ENCODE measurements around the gene DPEP2. TPM values are rescaled to one million over a fixed set of nuclear protein-coding genes. Genes with fewer than 3 reads are reported as not detected.
"Not testable (repeated sequence)": the region's sequence is repeated elsewhere in the genome, so short reads cannot be mapped to it uniquely, and the experiment has no call there.

DPEP2 gene
- not detected in 2 replicates for polyA plus RNA-seq (2011; rRNA removed)
- 0.32 TPM in 1 of 2 replicates, not detected in the other for polyA minus RNA-seq (2011; rRNA and poly(A)+ RNA removed)

- H3K4me3 ChIP-seq (ENCODE audit: low read depth, low read length); H3K9me3 ChIP-seq (ENCODE audit: control insufficient read depth, insufficient read depth, low read length); H3K27me3 ChIP-seq (ENCODE audit: control insufficient read depth, insufficient read depth, low read length); H3K27ac ChIP-seq (ENCODE audit: low read depth, low read length); DNase-seq (ENCODE audit: low read depth, low spot score); CTCF ChIA-PET: not testable (repeated sequence)
- POLR2A ChIA-PET = interaction anchor here (0.7 kb wide), 1 partner anchor 15 kb away, joined by 3 read pairs; no protein-coding TSS in a partner anchor
These were observed at the start of gene DPEP2 for GRCh38 chr16:67998779-67999688. DPEP2 (minus strand) TSS chr16:67999484; CDS start chr16:67993212, 6,272 bp downstream.

GRCh38 chr16:68047987-68048386 lies 48.7 kb upstream of the DPEP2 start:
- ChIA-PET CTCF (interaction anchor here (0.8 kb wide), 1 partner anchor 54 kb away, joined by 3 read pairs; no protein-coding TSS in a partner anchor), POLR2A (interaction anchor here (1.1 kb wide), 1 partner anchor 24 kb away, joined by 3 read pairs; no protein-coding TSS in a partner anchor)
- TF ChIP-seq CTCF (IDR thresholded peaks at IDR 0.05; ENCODE audit: low read depth, low read length) = no peak
- H3K27me3 ChIP-seq (ENCODE audit: control insufficient read depth, insufficient read depth, low read length) = no peaks in the 10 kb centered on the region
- no peak overlapping the region for H3K4me3 ChIP-seq (ENCODE audit: low read depth, low read length)
- no peaks in the 10 kb centered on the region for H3K9me3 ChIP-seq (ENCODE audit: control insufficient read depth, insufficient read depth, low read length)
- DNase-seq (ENCODE audit: low read depth, low spot score) = no peak
- H3K27ac ChIP-seq (ENCODE audit: low read depth, low read length) = no peak overlapping the region

GRCh38 chr16:68046106-68046505 lies 46.8 kb upstream of the DPEP2 start:
- H3K27ac ChIP-seq (ENCODE audit: low read depth, low read length) = no peak overlapping the region
- ChIA-PET POLR2A (interaction anchor here (0.7 kb wide), 1 partner anchor 191 kb away, joined by 5 read pairs; no protein-coding TSS in a partner anchor), CTCF (interaction anchor here (0.7 to 2.3 kb wide), 2 partner anchors 19 to 82 kb away, joined by 5 to 7 read pairs; no protein-coding TSS in a partner anchor)
- no peaks in the 10 kb centered on the region for H3K9me3 ChIP-seq (ENCODE audit: control insufficient read depth, insufficient read depth, low read length)
- H3K4me3 ChIP-seq (ENCODE audit: low read depth, low read length) = no peak overlapping the region
- no peaks in the 10 kb centered on the region for H3K27me3 ChIP-seq (ENCODE audit: control insufficient read depth, insufficient read depth, low read length)
- no peak for DNase-seq (ENCODE audit: low read depth, low spot score)
- no peak for TF ChIP-seq CTCF (IDR thresholded peaks at IDR 0.05; ENCODE audit: low read depth, low read length)

GRCh38 chr16:68041783-68042182 lies 42.5 kb upstream of the DPEP2 start:
- no peaks in the 10 kb centered on the region for H3K9me3 ChIP-seq (ENCODE audit: control insufficient read depth, insufficient read depth, low read length)
- no peak overlapping the region for H3K4me3 ChIP-seq (ENCODE audit: low read depth, low read length)
- ChIA-PET CTCF (interaction anchor here (0.7 to 1.7 kb wide), 7 partner anchors 19 to 520 kb away, joined by 3 to 16 read pairs (median 5); partner anchors contain the start of genes DDX28 and DUS2), POLR2A (no interaction called here)
- no peak overlapping the region for H3K27ac ChIP-seq (ENCODE audit: low read depth, low read length)
- no peak for TF ChIP-seq CTCF (IDR thresholded peaks at IDR 0.05; ENCODE audit: low read depth, low read length)
- DNase-seq (ENCODE audit: low read depth, low spot score) = no peak
- no peaks in the 10 kb centered on the region for H3K27me3 ChIP-seq (ENCODE audit: control insufficient read depth, insufficient read depth, low read length)

- H3K27ac ChIP-seq (ENCODE audit: low read depth, low read length) = no peak overlapping the region
- TF ChIP-seq CTCF (IDR thresholded peaks at IDR 0.05; ENCODE audit: low read depth, low read length) = peak; percentile 88
- H3K27me3 ChIP-seq (ENCODE audit: control insufficient read depth, insufficient read depth, low read length) = no peaks in the 10 kb centered on the region
- POLR2A ChIA-PET = interaction anchor here (0.6 kb wide), 1 partner anchor 106 kb away, joined by 3 read pairs; no protein-coding TSS in a partner anchor
- CTCF ChIA-PET = interaction anchor here (0.5 to 1.8 kb wide), 50 partner anchors 8 to 948 kb away, joined by 3 to 22 read pairs (median 4); partner anchors contain the start of genes DDX28 and DUS2
- H3K9me3 ChIP-seq (ENCODE audit: control insufficient read depth, insufficient read depth, low read length) = no peaks in the 10 kb centered on the region
- DNase-seq (ENCODE audit: low read depth, low spot score) = peak; percentile 18
- H3K4me3 ChIP-seq (ENCODE audit: low read depth, low read length) = no peak overlapping the region
These were observed 41.4 kb upstream of the DPEP2 start for GRCh38 chr16:68040506-68041288.
